Liver (tissue), 9 donors: ENCODE data around the gene TCF21. TPM values are rescaled to one million over a fixed set of nuclear protein-coding genes. Genes with fewer than 3 reads are reported as not detected.
A peak's percentile ranks its signal among the peaks of the same experiment; 100 is the strongest.
"Not testable (repeated sequence)": the region's sequence is repeated elsewhere in the genome, so short reads cannot be mapped to it uniquely, and the experiment has no call there.

Source experiments
- DNase-seq: peaks from one replicate; pipeline ENCODE4 v3.0.0-alpha.2; 2017; ENCODE audit warnings: low spot score
- H3K27ac ChIP-seq, 2 donors: one replicate each; pipeline ENCODE4 v1.7.0; 2013; ENCODE audit warnings: inconsistent platforms in 2 of 2, low read length in 2 of 2, control low read depth in 1 of 2, low read depth in 1 of 2, mild to moderate bottlenecking in 1 of 2
- H3K27me3 ChIP-seq, 4 donors: one replicate each; pipeline versions ENCODE4 v1.6.1 to v1.7.0; 2013; ENCODE audit warnings: low read length in 3 of 4, inconsistent platforms in 1 of 4, mild to moderate bottlenecking in 1 of 4, moderate library complexity in 1 of 4; ENCODE audit not compliant: control insufficient read depth in 4 of 4, insufficient read depth in 4 of 4
- H3K36me3 ChIP-seq, 4 donors: one replicate each; pipeline versions ENCODE4 v1.6.1 to v1.7.0; 2013; ENCODE audit warnings: low read length in 3 of 4, mild to moderate bottlenecking in 3 of 4, low read depth in 1 of 4, moderate library complexity in 1 of 4; ENCODE audit not compliant: control insufficient read depth in 4 of 4, insufficient read depth in 3 of 4
- H3K4me1 ChIP-seq, 4 donors: one replicate each; pipeline versions ENCODE4 v1.6.1 to v1.7.0; 2013; ENCODE audit warnings: low read length in 3 of 4, mild to moderate bottlenecking in 3 of 4, moderate library complexity in 1 of 4; ENCODE audit not compliant: control insufficient read depth in 4 of 4, insufficient read depth in 4 of 4
- H3K4me3 ChIP-seq, 3 donors: one replicate each; pipeline versions ENCODE4 v1.6.1 to v1.7.0; 2013; ENCODE audit warnings: low read length in 3 of 3, control low read depth in 1 of 3, low read depth in 1 of 3, mild to moderate bottlenecking in 1 of 3
- H3K9ac ChIP-seq, 2 donors: one replicate each; pipeline ENCODE4 v1.7.0; 2013; ENCODE audit warnings: low read length in 2 of 2, mild to moderate bottlenecking in 2 of 2, moderate library complexity in 2 of 2, control low read depth in 1 of 2, low read depth in 1 of 2
- H3K9me3 ChIP-seq, 4 donors: one replicate each; pipeline versions ENCODE4 v1.6.1 to v1.7.0; 2013; ENCODE audit warnings: low read length in 3 of 4; ENCODE audit not compliant: control insufficient read depth in 4 of 4
- CTCF ChIP-seq: fragments of 150-350 bp; IDR thresholded peaks from 2 replicates; pipeline ENCODE4 v1.5.1; 2017; ENCODE audit warnings: improper control_type of control experiment, low read depth, low read length; ENCODE audit not compliant: missing input control
- FOXA2 ChIP-seq: IDR thresholded peaks from 2 replicates; pipeline ENCODE4 v1.6.1; 2016; ENCODE audit warnings: antibody characterized with exemption
- GABPA ChIP-seq, 2 donors: IDR thresholded peaks in 1 of 2; conservative IDR thresholded peaks in 1 of 2; 2 replicates each; pipeline ENCODE4 v1.6.1; 2016; ENCODE audit warnings: antibody characterized with exemption in 2 of 2, mild to moderate bottlenecking in 1 of 2, moderate library complexity in 1 of 2
- HNF4G ChIP-seq: IDR thresholded peaks from 2 replicates; pipeline ENCODE4 v1.6.1; 2016; ENCODE audit warnings: antibody characterized with exemption
- JUND ChIP-seq, 2 donors: IDR thresholded peaks; 2 replicates each; pipeline ENCODE4 v1.6.1; 2016; ENCODE audit warnings: antibody characterized with exemption in 2 of 2
- NR2F2 ChIP-seq: IDR thresholded peaks from 2 replicates; pipeline ENCODE4 v1.6.1; 2016; ENCODE audit warnings: antibody characterized with exemption
- RAD21 ChIP-seq, 2 donors: IDR thresholded peaks; 2 replicates each; pipeline ENCODE4 v1.6.1; 2016; ENCODE audit warnings: antibody characterized with exemption in 2 of 2, mild to moderate bottlenecking in 2 of 2
- SP1 ChIP-seq: IDR thresholded peaks from 2 replicates; pipeline ENCODE4 v1.6.1; 2018; ENCODE audit warnings: antibody characterized with exemption, mild to moderate bottlenecking
- YY1 ChIP-seq: IDR thresholded peaks from 2 replicates; pipeline ENCODE4 v1.6.1; 2016; ENCODE audit warnings: antibody characterized with exemption, mild to moderate bottlenecking
- WGBS: extraction: QIAGEN DNeasy Blood & Tissue Kit; methylation state at CpG from one replicate; pipeline ENCODE4 v1.1.7; 2013; 5-methylcytosine and 5-hydroxymethylcytosine counted together
- polyA plus RNA-seq, 2 donors: library from polyadenylated mRNA; stranded (reverse) in 1 of 2; unstranded in 1 of 2; fragments of 200-250 nt in 1 of 2; fragments of >200 nt in 1 of 2; fragmentation: Nextera tagmentation in 1 of 2; extraction: Ambion mirVana in 1 of 2; gene quantifications; one replicate each; pipeline versions ENCODE4 v1.2.1 to v1.2.3, GENCODE V29; 2013 to 2015
- total RNA-seq, 2 donors: library from RNA; depleted of rRNA; stranded (reverse); fragments of >200 nt; gene quantifications; one replicate each; pipeline ENCODE4 v1.2.3, GENCODE V29; 2014
- TF ChIP-seq, protein P1 (sequence below): IDR thresholded peaks from 2 replicates; pipeline ENCODE4 v1.6.1; 2016; ENCODE audit warnings: antibody characterized with exemption
- donor health status: healthy.
- donor health status: healthy.
- donor health status: healthy.
- donor health status: healthy.
- donor health status: healthy.

TCF21 gene
- total and polyA plus RNA-seq, 4 donors = 0.57 to 1.1 (median 0.85) TPM

- H3K27ac ChIP-seq = no peak overlapping the region
- H3K36me3 ChIP-seq = no peaks in the 10 kb centered on the region
- no peak overlapping the region for H3K9ac ChIP-seq
- no peak overlapping the region for H3K4me3 ChIP-seq
- peak; percentile 74 to 81 for TF ChIP-seq RAD21 (IDR thresholded peaks at IDR 0.05)
- TF ChIP-seq SP1 = no peak
- peak; percentile 73 for TF ChIP-seq CTCF
- no peak for TF ChIP-seq HNF4G
- H3K9me3 ChIP-seq = no peaks in the 10 kb centered on the region
- DNase-seq = peak; percentile 67
- peaks cover 0 to 2% (median 0%) of the 10 kb centered on the region in 4 donors for H3K4me1 ChIP-seq
- 26% methylated on average over 6 of the region's 6 CpGs for WGBS
- H3K27me3 ChIP-seq = peaks cover 0 to 6% (median 0%) of the 10 kb centered on the region in 4 donors
Observed at GRCh38 chr6:133921249-133921859, 32.4 kb downstream of the TCF21 start.

- WGBS = 19% methylated on average over 6 of the region's 6 CpGs
- Histone ChIP-seq H3K9me3 (no peaks in the 10 kb centered on the region), H3K9ac (peak overlapping the region in 1 of 2 donors; percentile 18), H3K27me3 (peaks cover 0 to 6% (median 0%) of the 10 kb centered on the region in 4 donors), H3K27ac (no peak overlapping the region), H3K36me3 (no peaks in the 10 kb centered on the region), H3K4me1 (peaks cover 0 to 2% (median 0%) of the 10 kb centered on the region in 4 donors), H3K4me3 (no peak overlapping the region)
- peak; percentile 59 for DNase-seq
- peak; percentile 96 for TF ChIP-seq CTCF
- TF ChIP-seq RAD21 (IDR thresholded peaks at IDR 0.05) = peak; percentile 99 to 100
- TF ChIP-seq, protein P1, sequence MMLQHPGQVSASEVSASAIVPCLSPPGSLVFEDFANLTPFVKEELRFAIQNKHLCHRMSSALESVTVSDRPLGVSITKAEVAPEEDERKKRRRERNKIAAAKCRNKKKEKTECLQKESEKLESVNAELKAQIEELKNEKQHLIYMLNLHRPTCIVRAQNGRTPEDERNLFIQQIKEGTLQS = no peak
- no peak for TF ChIP-seq FOXA2
- no peak for TF ChIP-seq GABPA (IDR thresholded peaks at IDR 0.05 in 1 of 2, conservative IDR thresholded peaks at IDR 0.05 in 1 of 2)
- TF ChIP-seq JUND (IDR thresholded peaks at IDR 0.05) = no peak
- no peak for TF ChIP-seq YY1
- no peak for TF ChIP-seq NR2F2
Observed at GRCh38 chr6:133923938-133924593, 35.2 kb downstream of the TCF21 start.

GRCh38 chr6:133931221-133931620 lies 42.3 kb downstream of the TCF21 start:
- not testable (repeated sequence) for H3K4me3 ChIP-seq, H3K9ac ChIP-seq, H3K27me3 ChIP-seq, H3K36me3 ChIP-seq, H3K4me1 ChIP-seq, DNase-seq, H3K27ac ChIP-seq, H3K9me3 ChIP-seq
- 89% methylated on average over 6 of the region's 6 CpGs for WGBS

DNA sequence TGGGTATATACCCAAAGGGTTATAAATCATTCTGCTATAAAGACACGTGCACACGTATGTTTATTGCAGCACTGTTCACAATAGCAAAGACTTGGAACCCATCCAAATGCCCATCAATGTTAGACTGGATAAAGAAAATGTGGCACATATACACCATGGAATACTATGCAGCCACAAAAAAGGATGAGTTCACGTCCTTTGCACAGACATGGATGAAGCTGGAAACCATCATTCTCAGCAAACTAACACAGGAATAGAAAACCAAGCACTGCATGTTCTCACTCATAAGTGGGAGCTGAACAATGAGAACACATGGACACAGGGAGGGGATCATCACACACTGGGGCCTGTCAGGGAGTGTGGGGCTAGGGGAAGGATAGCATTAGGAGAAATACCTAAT lies 47.4 kb downstream of the TCF21 start:
- not testable (repeated sequence) for H3K36me3 ChIP-seq, H3K27ac ChIP-seq, H3K27me3 ChIP-seq, H3K9me3 ChIP-seq, H3K9ac ChIP-seq, H3K4me1 ChIP-seq, DNase-seq, H3K4me3 ChIP-seq
- WGBS = 89% methylated on average over 3 of the region's 3 CpGs
